Prostate gland (tissue), 2 donors: ENCODE data around the gene CDC42BPB. TPM values are rescaled to one million over a fixed set of nuclear protein-coding genes. Genes with fewer than 3 reads are reported as not detected.
A peak's percentile ranks its signal among the peaks of the same experiment; 100 is the strongest.

Experiments
- DNase-seq: peaks from one replicate; pipeline ENCODE4 v3.0.0-alpha.2; 2019; ENCODE audit warnings: low spot score
- H3K27ac ChIP-seq, 2 donors: fragments of 200-600 bp; sonication (generic); 2 replicates each; pipeline ENCODE4 v1.5.1; 2017 to 2019
- H3K27me3 ChIP-seq: fragments of 200-600 bp; sonication (generic); replicated peaks from 2 replicates; pipeline ENCODE4 v1.5.1; 2019; ENCODE audit not compliant: insufficient read depth
- H3K36me3 ChIP-seq, 2 donors: fragments of 200-600 bp; sonication (generic); 1 replicate in 1 of 2; 2 replicates in 1 of 2; pipeline versions ENCODE4 v1.5.1 to v1.8.1; 2017 to 2019
- H3K4me1 ChIP-seq: fragments of 200-600 bp; sonication (generic); replicated peaks from 2 replicates; pipeline ENCODE4 v1.5.1; 2019
- H3K4me3 ChIP-seq, 2 donors: fragments of 200-600 bp; sonication (generic); 2 replicates each; pipeline ENCODE4 v1.5.1; 2017 to 2019
- H3K9me3 ChIP-seq: fragments of 200-600 bp; sonication (generic); 2 replicates; pipeline ENCODE4 v1.5.1; 2017
- CTCF ChIP-seq, 4 experiments: fragments of 200-600 bp in 2 of 4; fragments of 450-650 bp in 2 of 4; sonication (generic) in 2 of 4; IDR thresholded peaks; 1 replicate in 3 of 4; 2 replicates in 1 of 4; pipeline ENCODE4 v1.5.1; 2016 to 2019; ENCODE audit warnings: antibody characterized with exemption in 4 of 4, mild to moderate bottlenecking in 2 of 4, moderate library complexity in 2 of 4
- POLR2A ChIP-seq: fragments of 450-650 bp; IDR thresholded peaks from one replicate; pipeline ENCODE4 v1.6.1; 2016; ENCODE audit warnings: antibody characterized with exemption, mild to moderate bottlenecking
- POLR2AphosphoS5 ChIP-seq: sonication (generic); formaldehyde crosslinking; IDR thresholded peaks from one replicate; pipeline ENCODE4 v1.6.1; 2017; ENCODE audit warnings: antibody characterized with exemption
- WGBS: methylation state at CpG from one replicate; pipeline ENCODE4 v1.1.5; 2018; 5-methylcytosine and 5-hydroxymethylcytosine counted together
- intact Hi-C: fragments of 100-400 bp; cut with DNase I; formaldehyde crosslinking; loops from one replicate; pipeline ENCODE4 v1.14.2; 2022
- total RNA-seq, 2 donors: library from RNA; depleted of rRNA; stranded (reverse); fragments of >200 nt; gene quantifications; one replicate each; pipeline ENCODE4 v1.1.0, GENCODE V29; 2016

Gene CDC42BPB
- total RNA-seq, 2 donors from 2014 or later: 78.9 to 172 TPM

- Histone ChIP-seq H3K4me3 (no peak overlapping the region), H3K36me3 (no peaks in the 10 kb centered on the region), H3K4me1 (peaks cover 17% of the 10 kb centered on the region), H3K27ac (peak overlapping the region in 1 of 2 donors; percentile 43), H3K9me3 (no peaks in the 10 kb centered on the region), H3K27me3 (no peaks in the 10 kb centered on the region)
- 94% methylated on average over 1 of the region's 1 CpG for WGBS
- TF ChIP-seq POLR2AphosphoS5 (no peak), POLR2A (no peak), CTCF (IDR thresholded peaks at IDR 0.05) (no peak)
- intact Hi-C loops: no loop called here
- DNase-seq: no peak
Measured at GRCh38 chr14:102988054-102988453, 69.3 kb downstream of the CDC42BPB start.

- Histone ChIP-seq H3K9me3 (no peaks in the 10 kb centered on the region), H3K36me3 (no peaks in the 10 kb centered on the region), H3K27ac (peak overlapping the region; percentile 43 to 76), H3K4me3 (no peak overlapping the region), H3K4me1 (peaks cover 17% of the 10 kb centered on the region), H3K27me3 (no peaks in the 10 kb centered on the region)
- peak; percentile 66 for DNase-seq
- 43% methylated on average over 19 of the region's 19 CpGs for WGBS
- intact Hi-C loops: no loop called here
- TF ChIP-seq POLR2AphosphoS5: peak; percentile 76
- no peak for TF ChIP-seq CTCF (IDR thresholded peaks at IDR 0.05)
Measured at GRCh38 chr14:102986810-102987579, 70.4 kb downstream of the CDC42BPB start.

- DNase-seq: peak; percentile 54
- H3K4me3 ChIP-seq: no peak overlapping the region
Measured at GRCh38 chr14:102985665-102986064, 71.7 kb downstream of the CDC42BPB start.

DNA sequence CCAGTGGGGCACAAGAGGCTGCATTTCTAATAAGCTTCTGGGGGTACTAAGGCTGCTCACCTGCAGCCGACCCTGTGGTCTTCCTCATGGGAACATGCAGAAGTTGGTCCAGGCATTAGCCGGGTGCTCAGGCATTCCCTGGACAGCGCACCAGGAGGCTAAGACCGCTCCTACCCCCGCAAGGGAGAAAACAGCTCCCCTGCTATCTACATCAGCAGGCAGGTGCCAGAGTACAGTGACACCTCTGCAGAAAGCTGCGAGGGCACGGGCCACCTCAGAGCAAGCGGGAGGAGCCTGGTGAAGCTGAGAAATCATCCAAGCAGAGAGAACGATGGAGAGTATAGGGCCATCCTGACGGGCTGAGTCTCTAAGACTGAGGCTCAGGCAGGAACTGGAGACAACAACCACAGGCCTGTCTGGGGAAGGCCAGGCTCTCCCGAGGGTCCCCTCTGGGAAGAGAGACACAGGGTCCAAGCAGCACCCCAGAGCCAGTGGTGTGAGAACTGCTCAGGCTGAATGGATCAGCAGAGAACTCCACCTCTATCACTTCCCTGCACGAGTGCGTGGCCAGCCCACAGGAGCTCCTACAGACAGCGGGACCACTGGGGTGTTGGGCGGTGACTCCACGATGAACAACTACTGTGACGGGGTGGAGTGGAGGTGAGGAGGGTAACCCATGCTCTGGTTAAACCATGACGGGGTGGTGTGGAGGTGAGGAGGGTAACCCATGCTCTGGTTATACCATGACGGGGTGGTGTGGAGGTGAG is 72.8 kb downstream of the CDC42BPB start:
- no peak overlapping the region for H3K4me3 ChIP-seq
- WGBS: 93% methylated on average over 19 of the region's 19 CpGs
- intact Hi-C loops: no loop called here
- H3K27ac ChIP-seq: peak overlapping the region; percentile 73 to 76
- no peaks in the 10 kb centered on the region for H3K27me3 ChIP-seq
- TF ChIP-seq CTCF (IDR thresholded peaks at IDR 0.05) (no peak), POLR2AphosphoS5 (no peak), POLR2A (no peak)
- H3K9me3 ChIP-seq: no peaks in the 10 kb centered on the region
- H3K36me3 ChIP-seq: peaks cover 0 to 4% of the 10 kb centered on the region in 2 donors
- DNase-seq: no peak
- H3K4me1 ChIP-seq: peaks cover 17% of the 10 kb centered on the region

More at GRCh38 chr14:102985665-102986064, 71.7 kb downstream of the CDC42BPB start:
- intact Hi-C loops: no loop called here
- H3K27me3 ChIP-seq: no peaks in the 10 kb centered on the region
- H3K27ac ChIP-seq: peak overlapping the region; percentile 73 to 76
- peaks cover 17% of the 10 kb centered on the region for H3K4me1 ChIP-seq
- no peaks in the 10 kb centered on the region for H3K9me3 ChIP-seq
- H3K36me3 ChIP-seq: peaks cover 0 to 1% of the 10 kb centered on the region in 2 donors
- WGBS: 26% methylated on average over 10 of the region's 10 CpGs
- no peak for TF ChIP-seq POLR2A
- peak; percentile 3 for TF ChIP-seq POLR2AphosphoS5
- TF ChIP-seq CTCF (IDR thresholded peaks at IDR 0.05): peak in 1 of 4 experiments; percentile 8
